Endothelial cell of umbilical vein (primary cell): ENCODE results near the gene NBL1. TPM values are rescaled to one million over a fixed set of nuclear protein-coding genes. Genes with fewer than 3 reads are reported as not detected.

Experiments
- BruUV-seq: library from RNA; stranded (reverse); fragments of 400-500 nt; replicated peaks from 2 replicates; lab custom pipeline; 2021; lab: Mats Ljungman, UMichigan
- CTCF ChIA-PET: fragments of 300-600, 350-600 bp; sonication (Branson Sonifier 250); formaldehyde crosslinking; loops from one replicate; lab custom pipeline; 2021; ENCODE audit warnings: antibody characterized with exemption, inconsistent platforms; lab: Charles Lee
- POLR2A ChIA-PET: fragments of 300-600, 350-600 bp; sonication (Branson Sonifier 250); formaldehyde crosslinking; loops from one replicate; lab custom pipeline; 2021; ENCODE audit warnings: antibody characterized with exemption, inconsistent platforms; lab: Charles Lee
- DNase-seq: peaks from one replicate; pipeline ENCODE4 v3.0.0-alpha.2; 2011; ENCODE audit warnings: low read depth, low spot score
- FAIRE-seq: peaks from 2 replicates; lab custom pipeline; 2011; peaks lifted over from hg19 to GRCh38; lab: Jason Lieb, UNC
- H2AFZ ChIP-seq: 2 replicates; pipeline ENCODE4 v1.6.0; 2012; ENCODE audit warnings: low read depth, low read length, control low read depth, inconsistent platforms
- H3K27ac ChIP-seq: 2 replicates; pipeline ENCODE4 v1.5.1; 2011; ENCODE audit warnings: low read depth, mild to moderate bottlenecking, control low read depth, low read length, moderate library complexity; ENCODE audit not compliant: insufficient read depth
- H3K27me3 ChIP-seq, 2 experiments: 2 replicates each; pipeline versions ENCODE4 v1.6.0 to v1.6.1; 2011; ENCODE audit warnings: low read length in 2 of 2, mixed read lengths in 1 of 2; ENCODE audit not compliant: control insufficient read depth in 2 of 2, insufficient read depth in 2 of 2
- H3K36me3 ChIP-seq, 2 experiments: 2 replicates in 1 of 2; 3 replicates in 1 of 2; pipeline ENCODE4 v1.5.1; 2011; ENCODE audit warnings: low read length in 2 of 2, mild to moderate bottlenecking in 1 of 2, moderate library complexity in 1 of 2; ENCODE audit not compliant: control insufficient read depth in 2 of 2, insufficient read depth in 2 of 2; ENCODE audit errors: extremely low read depth in 1 of 2
- H3K4me1 ChIP-seq: 3 replicates; pipeline ENCODE4 v1.5.1; 2011; ENCODE audit warnings: mild to moderate bottlenecking, low read length; ENCODE audit not compliant: control insufficient read depth, insufficient read depth; ENCODE audit errors: extremely low read depth
- H3K4me2 ChIP-seq: 2 replicates; pipeline ENCODE4 v1.6.1; 2011; ENCODE audit warnings: low read length, control low read depth, mixed read lengths; ENCODE audit not compliant: insufficient read depth
- H3K4me3 ChIP-seq, 3 experiments: fragments of 200-600 bp in 1 of 3; sonication (generic), shearing (Covaris generic) in 1 of 3; replicated peaks in 1 of 3; 2 replicates each; pipeline ENCODE4 v1.5.1; 2011 to 2016; ENCODE audit warnings: control low read depth in 3 of 3, low read length in 3 of 3, mild to moderate bottlenecking in 2 of 3, inconsistent platforms in 1 of 3, low read depth in 1 of 3, moderate library complexity in 1 of 3; ENCODE audit not compliant: insufficient read depth in 1 of 3
- H3K79me2 ChIP-seq: 2 replicates; pipeline ENCODE4 v1.6.0; 2012; ENCODE audit warnings: low read length, inconsistent platforms; ENCODE audit not compliant: control insufficient read depth, insufficient read depth
- H3K9ac ChIP-seq: replicated peaks from 2 replicates; pipeline ENCODE3; 2011; ENCODE audit warnings: low read length, control low read depth; ENCODE audit not compliant: insufficient read depth; ENCODE audit errors: extremely low read depth
- H3K9me1 ChIP-seq: replicated peaks from 3 replicates; pipeline ENCODE4 v1.6.0; 2011; ENCODE audit warnings: mild to moderate bottlenecking, low read length; ENCODE audit not compliant: control insufficient read depth, insufficient read depth; ENCODE audit errors: extremely low read depth
- H3K9me3 ChIP-seq: replicated peaks from 2 replicates; pipeline ENCODE4 v1.5.1; 2012; ENCODE audit warnings: low read length, inconsistent platforms; ENCODE audit not compliant: control insufficient read depth, insufficient read depth
- H4K20me1 ChIP-seq: replicated peaks from 2 replicates; pipeline ENCODE3; 2011; ENCODE audit warnings: mild to moderate bottlenecking, low read length; ENCODE audit not compliant: control insufficient read depth, insufficient read depth; ENCODE audit errors: extremely low read depth
- EZH2 ChIP-seq: IDR thresholded peaks from 2 replicates; pipeline ENCODE4 v1.6.1; 2012; ENCODE audit warnings: borderline replicate concordance, low read depth, mild to moderate bottlenecking, moderate library complexity, low read length, inconsistent platforms; ENCODE audit not compliant: severe bottlenecking
- FOS ChIP-seq: IDR thresholded peaks from 2 replicates; pipeline ENCODE4 v1.6.1; 2011; ENCODE audit warnings: mild to moderate bottlenecking, low read length, moderate library complexity, borderline replicate concordance; ENCODE audit not compliant: insufficient read depth
- GATA2 ChIP-seq: IDR thresholded peaks from 2 replicates; pipeline ENCODE4 v1.7.0; 2011; ENCODE audit warnings: low read depth, mild to moderate bottlenecking, moderate library complexity, mixed read lengths, low read length; ENCODE audit not compliant: insufficient read length, insufficient read depth
- JUN ChIP-seq: IDR thresholded peaks from 2 replicates; pipeline ENCODE4 v1.6.1; 2011; ENCODE audit warnings: borderline replicate concordance, low read depth; ENCODE audit not compliant: insufficient read length, insufficient read depth
- MYC ChIP-seq: IDR thresholded peaks from one replicate; pipeline ENCODE4 v1.6.1; 2011; ENCODE audit warnings: mild to moderate bottlenecking, low read depth, low read length
- POLR2A ChIP-seq: IDR thresholded peaks from 2 replicates; pipeline ENCODE4 v1.6.1; 2012; ENCODE audit warnings: low read depth, mild to moderate bottlenecking, control low read depth, low read length
- POLR2AphosphoS5 ChIP-seq: IDR thresholded peaks from 2 replicates; pipeline ENCODE4 v1.6.1; 2012; ENCODE audit warnings: low read depth, mild to moderate bottlenecking, control low read depth, low read length, moderate library complexity; ENCODE audit not compliant: insufficient read depth
- dilution Hi-C: fragments of 300-500 bp; cut with MboI; formaldehyde crosslinking; loops from one replicate; pipeline ENCODE4 v1.15.0; 2019; ENCODE audit warnings: low sequenced_read_pairs; ENCODE audit not compliant: extremely low pct_ligation_motif_present
- intact Hi-C: fragments of 100-400 bp; cut with micrococcal nuclease; formaldehyde crosslinking; loops from one replicate; pipeline ENCODE4 v1.10.0; 2022
- polyA plus RNA-seq, 4 experiments: library from polyadenylated mRNA; depleted of rRNA in 3 of 4; stranded (reverse) in 3 of 4; unstranded in 1 of 4; fragments of >200 nt; gene quantifications; 2 replicates each; pipeline versions ENCODE4 v1.2.1 to v1.2.3, GENCODE V29; 2011 to 2012; ENCODE audit warnings: missing spikeins in 1 of 4
- total RNA-seq: library from RNA; stranded (reverse); gene quantifications from 2 replicates; pipeline ENCODE4 v1.2.3, GENCODE V29; 2021
- TF ChIP-seq, protein P1 (sequence below), 2 donors: IDR thresholded peaks; 1 replicate in 1 of 2; 2 replicates in 1 of 2; pipeline ENCODE4 v1.5.1; 2011; ENCODE audit warnings: low read length in 2 of 2, mild to moderate bottlenecking in 2 of 2, moderate library complexity in 2 of 2, control low read depth in 1 of 2, inconsistent platforms in 1 of 2, low read depth in 1 of 2; ENCODE audit not compliant: insufficient read depth in 1 of 2; ENCODE audit errors: extremely low read depth in 1 of 2
- TF ChIP-seq, protein P2 (sequence below): IDR thresholded peaks from 2 replicates; pipeline ENCODE4 v1.6.1; 2011; ENCODE audit not compliant: insufficient read depth, insufficient read length

Gene NBL1
- total and polyA plus RNA-seq, 2 donors (not counting 3 experiments of a cell fraction or from before 2014, with no cell fraction given) = 36.2 to 40.5 TPM

DNA sequence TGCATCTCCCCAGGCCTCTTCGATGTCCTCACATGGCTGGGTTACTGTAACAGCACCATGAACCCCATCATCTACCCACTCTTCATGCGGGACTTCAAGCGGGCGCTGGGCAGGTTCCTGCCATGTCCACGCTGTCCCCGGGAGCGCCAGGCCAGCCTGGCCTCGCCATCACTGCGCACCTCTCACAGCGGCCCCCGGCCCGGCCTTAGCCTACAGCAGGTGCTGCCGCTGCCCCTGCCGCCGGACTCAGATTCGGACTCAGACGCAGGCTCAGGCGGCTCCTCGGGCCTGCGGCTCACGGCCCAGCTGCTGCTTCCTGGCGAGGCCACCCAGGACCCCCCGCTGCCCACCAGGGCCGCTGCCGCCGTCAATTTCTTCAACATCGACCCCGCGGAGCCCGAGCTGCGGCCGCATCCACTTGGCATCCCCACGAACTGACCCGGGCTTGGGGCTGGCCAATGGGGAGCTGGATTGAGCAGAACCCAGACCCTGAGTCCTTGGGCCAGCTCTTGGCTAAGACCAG is 34.9 kb downstream of the NBL1 start:
- no peak overlapping the region for H3K4me3 ChIP-seq
- no peak for TF ChIP-seq GATA2
- no peak for TF ChIP-seq POLR2A
- TF ChIP-seq, protein P1, sequence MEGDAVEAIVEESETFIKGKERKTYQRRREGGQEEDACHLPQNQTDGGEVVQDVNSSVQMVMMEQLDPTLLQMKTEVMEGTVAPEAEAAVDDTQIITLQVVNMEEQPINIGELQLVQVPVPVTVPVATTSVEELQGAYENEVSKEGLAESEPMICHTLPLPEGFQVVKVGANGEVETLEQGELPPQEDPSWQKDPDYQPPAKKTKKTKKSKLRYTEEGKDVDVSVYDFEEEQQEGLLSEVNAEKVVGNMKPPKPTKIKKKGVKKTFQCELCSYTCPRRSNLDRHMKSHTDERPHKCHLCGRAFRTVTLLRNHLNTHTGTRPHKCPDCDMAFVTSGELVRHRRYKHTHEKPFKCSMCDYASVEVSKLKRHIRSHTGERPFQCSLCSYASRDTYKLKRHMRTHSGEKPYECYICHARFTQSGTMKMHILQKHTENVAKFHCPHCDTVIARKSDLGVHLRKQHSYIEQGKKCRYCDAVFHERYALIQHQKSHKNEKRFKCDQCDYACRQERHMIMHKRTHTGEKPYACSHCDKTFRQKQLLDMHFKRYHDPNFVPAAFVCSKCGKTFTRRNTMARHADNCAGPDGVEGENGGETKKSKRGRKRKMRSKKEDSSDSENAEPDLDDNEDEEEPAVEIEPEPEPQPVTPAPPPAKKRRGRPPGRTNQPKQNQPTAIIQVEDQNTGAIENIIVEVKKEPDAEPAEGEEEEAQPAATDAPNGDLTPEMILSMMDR (IDR thresholded peaks at IDR 0.05; ENCODE audit: extremely low read depth in 1 of 2, insufficient read depth in 1 of 2, low read depth in 1 of 2, low read length in 2 of 2) = no peak
- TF ChIP-seq MYC = no peak
- no peak for TF ChIP-seq POLR2AphosphoS5
- TF ChIP-seq, protein P2, sequence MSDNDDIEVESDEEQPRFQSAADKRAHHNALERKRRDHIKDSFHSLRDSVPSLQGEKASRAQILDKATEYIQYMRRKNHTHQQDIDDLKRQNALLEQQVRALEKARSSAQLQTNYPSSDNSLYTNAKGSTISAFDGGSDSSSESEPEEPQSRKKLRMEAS = no peak
- no peak for TF ChIP-seq FOS
- TF ChIP-seq JUN = no peak
- TF ChIP-seq EZH2 = no peak
- no peak overlapping the region for H2AFZ ChIP-seq
- H3K36me3 ChIP-seq = no peaks in the 10 kb centered on the region
- H3K27ac ChIP-seq = no peak overlapping the region
- BruUV-seq = no TSS peak
- CTCF ChIA-PET = no interaction called here
- dilution Hi-C loops (no loop called here), intact Hi-C loops (no loop called here)
- no peak overlapping the region for H3K4me2 ChIP-seq
- no peaks in the 10 kb centered on the region for H3K4me1 ChIP-seq
- DNase-seq (no peak), FAIRE-seq (no peak)
- H4K20me1 ChIP-seq = no peaks in the 10 kb centered on the region
- H3K79me2 ChIP-seq = no peaks in the 10 kb centered on the region
- no peak overlapping the region for H3K9ac ChIP-seq
- no peaks in the 10 kb centered on the region for H3K9me1 ChIP-seq
- no peaks in the 10 kb centered on the region for H3K9me3 ChIP-seq
- POLR2A ChIA-PET = no interaction called here
- no peaks in the 10 kb centered on the region for H3K27me3 ChIP-seq
